Iris pigment epithelial cell (primary cell): ENCODE results near the gene NUMB.

Experiments used
- DNase-seq: peaks from one replicate; pipeline ENCODE4 v3.0.0-alpha.2; 2011; ENCODE audit warnings: low read depth

NUMB gene

DNA sequence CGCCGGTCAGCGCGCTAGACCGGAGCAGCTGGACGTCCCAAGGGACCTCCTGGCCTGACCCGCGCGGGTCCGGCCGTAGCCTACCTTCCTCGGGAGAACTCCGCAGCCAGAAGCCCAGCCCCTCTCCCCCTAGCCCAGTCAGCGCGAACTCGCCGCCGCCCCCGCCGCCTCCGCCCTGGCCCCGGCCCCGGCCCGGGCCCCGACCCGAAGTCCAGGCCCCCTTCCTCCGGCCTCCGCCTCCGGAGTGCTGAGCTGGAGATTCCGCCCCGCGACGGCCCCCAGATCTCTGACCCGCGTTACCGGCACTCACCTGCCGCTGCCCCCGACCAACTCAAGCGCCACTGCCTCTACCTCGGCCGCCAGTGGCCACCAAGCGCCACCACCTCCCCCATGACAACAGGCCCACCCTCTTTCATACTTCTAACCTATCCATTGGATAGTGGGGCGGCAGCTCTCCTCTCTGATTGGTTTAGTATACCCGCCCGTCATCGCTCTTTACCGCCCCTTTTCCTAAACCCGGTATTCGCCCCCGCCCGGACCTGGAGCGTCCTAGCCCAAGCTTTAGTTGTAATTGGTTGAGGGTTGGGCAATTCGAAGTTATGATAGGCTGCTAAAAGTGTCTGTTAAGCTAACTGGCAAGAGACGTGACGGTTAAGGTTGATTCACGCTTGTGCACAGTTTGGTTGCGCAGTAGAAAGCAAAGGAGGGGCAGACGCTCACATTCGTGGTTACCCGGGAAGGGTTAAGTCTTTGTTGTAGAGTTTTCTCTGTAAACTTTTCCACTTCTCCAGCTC, at the start of gene NUMB:
Gene NUMB (minus strand): TSS at position 364 of the 794 bp plus-strand sequence. CDS start 102,795 bp downstream, outside the sequence.
- peak; percentile 100 for DNase-seq

DNA sequence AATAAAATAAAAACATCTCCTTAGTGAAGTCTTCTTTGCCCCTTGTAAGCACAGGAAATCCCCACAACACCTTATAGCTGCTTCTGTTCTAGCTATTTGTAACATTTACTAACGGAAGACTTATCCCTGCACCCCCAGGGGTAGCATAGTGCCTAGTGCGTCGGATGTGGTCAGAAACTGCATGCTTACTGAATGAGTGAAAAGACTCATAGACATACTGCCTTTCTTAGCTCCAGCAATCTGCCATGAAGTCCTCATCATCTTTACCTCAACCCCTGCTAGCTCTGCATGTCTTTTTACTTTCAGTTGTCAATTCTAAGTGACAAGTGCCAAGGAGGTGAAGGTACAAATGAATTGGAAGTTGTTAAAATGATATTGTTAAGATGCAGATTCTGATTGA, 45.3 kb upstream of the NUMB start:
- peak; percentile 74 for DNase-seq

DNA sequence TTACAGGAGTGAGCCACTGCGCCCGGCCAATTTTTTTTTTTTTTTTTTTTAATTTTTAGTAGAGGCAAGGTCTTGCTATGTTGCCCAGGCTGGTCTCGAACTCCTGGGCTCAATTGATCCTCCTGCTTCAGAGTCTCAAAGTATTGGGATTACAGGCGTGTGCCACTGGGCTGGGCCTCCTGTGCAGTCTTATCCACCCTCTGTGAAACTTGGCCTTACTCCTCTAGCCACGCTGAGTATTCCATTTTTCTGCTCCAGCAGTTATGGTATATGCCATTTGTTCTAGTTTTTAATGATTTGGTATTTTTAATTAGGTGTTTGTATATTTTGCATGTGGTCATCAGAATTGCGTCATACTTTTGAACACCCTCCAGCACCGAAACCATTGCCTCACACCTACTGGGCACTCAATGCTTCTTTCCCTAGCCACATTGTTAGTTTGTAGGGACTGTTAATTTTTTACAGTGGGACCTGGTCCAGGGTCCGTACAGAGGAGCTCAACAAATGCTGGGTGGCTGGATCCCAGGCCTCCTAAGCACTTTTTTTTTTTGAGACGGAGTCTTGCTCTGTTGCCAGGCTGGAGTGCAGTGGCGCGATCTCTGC, 43.8 kb upstream of the NUMB start:
- DNase-seq = peak; percentile 16

DNA sequence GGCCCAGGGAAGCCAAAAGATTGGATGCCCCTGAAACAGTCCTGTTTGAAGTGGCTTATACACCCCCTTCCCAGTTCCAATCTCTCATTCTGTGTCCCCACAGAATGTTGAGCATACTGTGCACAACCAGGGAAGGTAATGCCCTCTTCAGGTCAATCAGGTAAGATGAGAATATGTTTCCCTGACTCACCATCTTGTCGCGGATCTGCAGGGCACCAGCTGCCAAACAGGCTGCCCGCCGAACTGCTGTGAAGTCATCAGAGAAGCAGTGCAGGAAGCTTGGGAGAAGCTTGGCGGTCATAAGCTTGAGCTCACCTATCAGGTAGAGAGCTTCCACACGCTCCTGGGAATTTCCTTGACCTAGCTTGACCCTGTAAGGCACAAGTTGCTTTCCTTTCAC, 42.0 kb upstream of the NUMB start:
- no peak for DNase-seq

DNA sequence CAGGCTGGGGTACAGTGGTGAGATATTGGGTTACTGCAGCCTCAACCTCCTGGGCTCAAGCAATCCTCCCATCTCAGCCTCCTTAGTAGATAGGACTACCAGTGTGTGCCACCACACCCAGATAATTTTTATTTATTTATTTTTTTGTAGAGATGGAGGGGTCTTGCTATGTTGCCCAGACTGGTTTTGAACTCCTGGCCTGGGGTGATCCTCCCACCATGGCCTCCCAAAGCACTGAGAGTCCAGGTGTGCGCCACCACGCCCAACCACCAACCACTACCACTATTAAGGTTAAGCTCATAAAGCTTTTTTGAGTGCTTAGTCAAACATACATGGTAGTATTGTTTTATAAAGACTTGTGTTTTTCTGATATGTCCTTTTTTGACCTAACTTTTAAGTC, 36.2 kb upstream of the NUMB start:
- no peak for DNase-seq

DNA sequence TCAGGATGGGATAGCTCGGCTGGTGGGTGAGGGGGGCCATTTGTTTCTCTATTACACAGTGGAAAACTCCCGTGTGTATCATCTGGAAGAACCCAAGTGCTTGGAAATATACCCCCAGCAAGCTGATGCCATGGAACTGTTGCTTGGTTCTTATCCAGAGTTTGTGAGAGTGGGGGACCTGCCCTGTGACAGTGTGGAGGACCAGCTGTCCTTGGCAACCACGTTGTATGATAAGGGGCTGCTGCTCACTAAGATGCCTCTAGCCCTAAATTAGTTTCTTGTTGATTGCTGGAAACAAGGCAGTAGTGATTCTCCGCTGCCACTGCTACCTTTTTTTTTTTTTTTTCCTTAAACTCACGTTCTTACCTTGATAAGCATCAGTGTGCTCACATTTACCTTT, 34.3 kb upstream of the NUMB start:
- DNase-seq = no peak

DNA sequence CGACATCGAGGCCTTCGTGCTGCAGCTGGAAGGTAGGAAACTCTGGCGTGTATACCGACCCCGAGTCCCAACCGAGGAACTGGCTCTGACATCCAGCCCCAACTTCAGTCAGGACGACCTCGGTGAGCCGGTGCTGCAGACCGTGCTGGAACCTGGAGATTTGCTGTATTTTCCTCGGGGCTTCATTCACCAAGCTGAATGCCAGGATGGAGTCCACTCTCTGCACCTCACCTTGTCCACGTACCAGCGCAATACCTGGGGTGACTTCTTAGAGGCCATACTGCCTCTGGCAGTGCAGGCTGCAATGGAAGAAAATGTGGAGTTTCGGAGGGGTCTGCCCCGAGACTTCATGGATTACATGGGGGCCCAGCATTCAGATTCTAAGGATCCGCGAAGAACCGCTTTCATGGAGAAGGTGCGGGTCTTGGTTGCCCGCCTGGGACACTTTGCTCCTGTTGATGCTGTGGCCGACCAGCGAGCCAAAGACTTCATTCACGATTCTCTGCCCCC, 33.8 kb upstream of the NUMB start:
- no peak for DNase-seq

DNA sequence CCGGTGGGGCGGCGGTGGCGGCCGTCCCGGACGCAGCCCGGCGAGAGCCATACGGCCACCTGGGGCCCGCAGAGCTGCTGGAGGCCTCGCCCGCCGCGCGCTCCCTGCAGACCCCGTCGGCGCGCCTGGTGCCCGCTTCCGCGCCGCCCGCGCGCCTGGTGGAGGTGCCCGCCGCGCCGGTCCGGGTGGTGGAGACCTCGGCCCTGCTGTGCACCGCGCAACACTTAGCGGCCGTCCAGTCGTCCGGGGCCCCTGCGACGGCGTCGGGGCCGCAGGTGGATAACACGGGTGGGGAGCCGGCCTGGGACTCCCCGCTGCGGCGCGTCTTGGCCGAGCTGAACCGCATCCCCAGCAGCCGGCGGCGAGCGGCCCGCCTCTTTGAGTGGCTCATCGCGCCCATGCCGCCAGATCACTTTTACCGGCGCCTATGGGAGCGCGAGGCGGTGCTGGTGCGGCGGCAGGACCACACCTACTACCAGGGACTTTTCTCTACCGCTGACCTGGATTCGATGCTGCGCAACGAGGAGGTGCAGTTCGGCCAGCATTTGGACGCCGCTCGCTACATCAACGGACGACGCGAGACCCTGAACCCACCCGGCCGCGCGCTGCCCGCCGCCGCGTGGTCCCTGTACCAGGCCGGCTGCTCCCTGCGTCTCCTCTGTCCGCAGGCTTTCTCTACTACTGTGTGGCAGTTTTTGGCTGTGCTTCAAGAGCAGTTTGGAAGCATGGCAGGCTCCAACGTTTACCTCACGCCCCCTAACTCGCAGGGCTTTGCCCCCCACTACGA, 33.1 kb upstream of the NUMB start:
- peak; percentile 89 for DNase-seq

DNA sequence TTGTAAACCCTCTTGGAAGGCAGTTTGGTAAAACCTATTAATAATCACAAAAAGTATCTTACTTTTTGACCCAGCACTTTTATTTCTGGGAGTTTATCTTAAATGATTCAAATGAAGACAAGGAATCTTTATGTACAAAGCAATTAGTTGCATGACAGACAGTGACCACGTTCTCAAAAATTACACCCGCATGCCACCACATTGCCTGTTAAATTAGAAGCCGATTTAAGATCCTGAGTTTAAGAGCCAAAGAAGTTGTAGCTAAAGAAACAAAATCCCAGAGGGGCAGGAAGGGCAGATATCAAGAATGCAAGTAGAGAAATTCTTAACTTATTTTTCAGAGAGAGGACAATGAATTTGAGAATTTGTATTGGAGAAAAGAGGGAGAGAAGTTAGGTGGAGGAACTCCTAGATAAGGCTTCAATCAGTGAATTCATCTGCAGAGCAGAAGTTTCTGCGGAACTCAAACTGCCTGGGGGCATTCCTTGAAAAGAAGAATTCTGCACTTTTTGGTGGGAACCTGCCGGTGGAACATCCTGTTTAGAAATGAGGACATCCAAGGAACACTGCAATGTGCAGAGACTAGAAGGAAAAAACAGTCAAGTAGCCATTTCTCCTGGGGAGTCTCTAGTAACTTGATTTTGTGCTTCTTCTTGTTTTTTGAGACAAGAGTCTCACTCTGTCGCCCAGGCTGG, 31.3 kb upstream of the NUMB start:
- DNase-seq = no peak

DNA sequence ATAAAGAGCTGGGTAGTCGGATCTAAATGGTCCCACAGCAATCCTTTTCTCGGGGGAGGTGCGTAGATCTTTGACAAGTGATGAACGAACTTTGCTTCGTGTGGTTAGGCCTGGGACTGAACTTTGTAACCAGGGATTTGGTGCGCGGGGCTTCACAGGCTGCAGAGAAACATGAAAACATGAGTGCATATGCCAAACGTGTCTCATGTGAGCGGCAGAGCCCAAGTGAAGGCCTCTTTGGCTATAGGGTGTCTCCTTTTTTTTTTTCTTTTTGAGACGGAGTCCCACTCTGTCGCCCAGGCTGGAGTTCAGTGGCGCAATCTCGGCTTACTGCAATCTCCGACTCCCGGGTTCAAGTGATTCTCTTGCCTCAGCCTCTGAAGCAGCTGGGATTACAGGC, 20.3 kb upstream of the NUMB start:
- DNase-seq = no peak

DNA sequence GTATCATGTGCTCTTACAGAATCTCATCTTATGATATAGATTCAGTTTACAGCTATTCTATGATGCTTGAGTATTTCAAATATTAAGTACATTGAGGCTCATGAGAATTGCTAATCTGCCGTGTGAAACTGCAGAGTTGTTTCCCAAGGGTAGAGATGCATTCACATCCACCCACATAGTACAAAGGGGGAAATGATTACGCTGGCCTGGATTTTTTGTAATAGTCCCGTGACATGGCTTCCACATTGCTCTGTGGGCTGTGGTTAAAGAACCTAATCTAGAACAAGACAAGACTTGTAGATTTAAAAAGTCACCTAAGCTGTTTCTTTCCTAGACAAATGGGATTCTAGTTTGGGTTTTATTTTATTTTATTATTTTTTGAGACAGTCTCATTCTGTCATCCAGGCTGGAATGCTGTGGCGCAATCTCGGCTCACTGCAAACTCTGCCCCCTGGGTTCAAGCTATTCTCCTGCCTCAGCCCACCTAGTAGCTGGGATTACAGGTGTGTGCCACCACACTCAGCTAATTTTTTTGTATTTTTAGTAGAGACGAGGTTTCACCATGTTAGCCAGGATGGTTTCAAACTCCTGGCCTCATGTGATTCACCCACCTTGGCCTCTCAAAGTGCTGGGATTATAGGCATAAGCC, 19.4 kb upstream of the NUMB start:
- peak; percentile 83 for DNase-seq

DNA sequence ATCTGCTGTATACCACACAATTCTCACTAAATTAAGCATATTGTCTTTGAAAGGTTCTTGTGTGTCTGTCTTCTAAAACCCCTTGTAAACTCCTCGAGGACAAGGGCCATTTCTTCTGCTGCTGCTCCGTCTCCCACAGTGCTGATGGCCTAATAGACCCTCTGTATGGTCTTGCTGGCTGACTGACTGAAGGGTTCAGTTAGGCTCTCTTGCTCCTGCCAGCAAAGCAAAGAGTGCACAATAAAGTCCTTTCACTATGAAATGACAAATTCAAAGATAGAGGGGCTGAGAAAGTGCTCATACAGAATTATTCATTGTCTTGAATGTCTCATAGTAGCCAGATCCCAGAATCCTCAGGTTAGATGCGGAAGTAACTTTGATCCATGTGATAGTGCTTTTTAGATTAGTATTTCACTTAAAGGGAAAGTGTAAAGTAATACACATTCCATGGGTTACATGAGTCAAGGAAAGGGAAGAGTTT, 18.1 kb upstream of the NUMB start:
- no peak for DNase-seq

DNA sequence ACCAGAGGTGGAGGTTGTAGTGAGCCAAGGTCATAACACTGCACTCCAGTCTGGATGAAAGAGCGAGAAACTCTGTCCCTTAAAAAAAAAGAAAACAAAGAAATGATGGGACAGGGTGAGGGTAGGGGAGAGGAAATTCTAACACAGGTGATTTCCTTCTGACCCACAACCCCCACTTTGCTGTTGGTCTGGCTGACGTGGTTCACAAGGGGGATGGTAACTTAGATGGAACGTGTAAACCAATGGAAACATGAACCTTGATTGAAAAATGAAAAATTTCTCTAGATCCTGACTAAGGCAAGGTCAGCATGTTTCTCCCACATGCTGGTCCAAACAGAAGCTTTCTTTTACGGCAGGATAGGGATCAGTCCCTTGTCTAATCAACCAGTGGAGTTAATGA, 16.6 kb upstream of the NUMB start:
- no peak for DNase-seq

DNA sequence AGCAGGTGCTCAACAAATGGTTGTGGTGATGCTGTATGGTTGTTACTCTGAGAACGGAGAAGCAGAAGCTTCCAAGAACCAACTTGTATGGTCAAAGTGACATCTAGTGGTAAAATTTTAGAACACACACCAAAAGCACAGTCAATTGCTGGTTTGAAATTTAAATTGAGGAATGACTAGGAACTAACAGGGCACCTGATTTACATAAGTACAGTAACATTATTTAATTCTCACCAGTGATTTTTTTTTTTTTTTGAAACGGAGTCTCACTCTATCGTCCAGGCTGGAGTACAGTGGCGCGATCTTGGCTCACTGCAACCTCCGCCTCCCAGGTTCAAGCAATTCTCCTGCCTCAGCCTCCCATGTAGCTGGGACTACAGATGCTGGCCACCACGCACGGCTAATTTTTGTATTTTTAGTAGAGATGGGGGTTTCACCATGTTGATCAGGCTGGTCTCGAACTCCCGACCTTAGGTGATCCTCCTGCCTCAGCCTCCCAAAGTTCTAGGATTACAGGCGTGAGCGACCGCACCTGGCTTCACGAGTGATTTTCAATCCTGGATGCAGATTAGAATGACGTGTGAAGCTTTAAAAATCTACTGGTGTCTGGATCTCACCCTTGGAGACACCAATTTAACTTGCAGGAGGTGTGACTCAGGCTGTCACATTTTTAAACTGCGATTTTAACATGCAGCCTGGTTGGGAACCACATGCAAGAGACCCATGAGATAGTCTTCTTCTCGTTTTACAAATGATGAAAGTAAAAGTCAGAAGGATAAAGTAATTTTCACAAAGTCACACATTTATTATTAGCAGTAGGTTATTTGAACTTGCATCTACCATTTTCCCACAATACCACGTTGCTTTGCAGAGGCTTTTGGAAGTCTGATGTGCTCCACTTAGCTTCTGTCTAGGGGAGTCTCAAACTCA, 14.1 kb upstream of the NUMB start:
- DNase-seq = peak; percentile 77

DNA sequence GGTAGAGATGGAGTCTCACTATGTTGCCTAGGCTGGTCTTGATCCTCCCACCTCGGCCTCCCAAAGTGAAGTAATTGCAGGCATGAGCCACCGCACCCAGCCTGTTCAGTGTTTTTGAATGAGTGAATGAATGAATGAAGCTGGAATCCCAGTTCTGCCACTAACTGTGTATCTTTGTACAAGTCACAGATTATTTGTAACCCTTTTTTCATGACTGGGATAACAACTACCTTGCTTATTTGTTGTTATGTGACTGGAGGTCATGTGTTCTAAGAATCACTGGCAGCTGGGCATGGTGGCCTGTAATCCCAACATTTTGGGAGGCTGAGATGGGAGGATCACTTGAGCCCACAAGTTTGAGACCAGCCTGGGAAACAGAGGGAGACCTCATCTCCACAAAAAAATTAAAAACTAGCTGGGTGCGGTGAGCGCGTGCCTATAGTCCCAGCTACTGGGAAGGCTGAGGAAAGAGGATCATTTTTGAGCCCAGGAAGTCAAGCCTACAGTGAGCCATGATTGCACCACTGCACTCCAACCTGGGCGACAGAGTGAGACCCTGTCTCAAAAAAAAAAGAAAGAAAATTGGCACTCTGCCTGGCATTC, 13.3 kb upstream of the NUMB start:
- no peak for DNase-seq

DNA sequence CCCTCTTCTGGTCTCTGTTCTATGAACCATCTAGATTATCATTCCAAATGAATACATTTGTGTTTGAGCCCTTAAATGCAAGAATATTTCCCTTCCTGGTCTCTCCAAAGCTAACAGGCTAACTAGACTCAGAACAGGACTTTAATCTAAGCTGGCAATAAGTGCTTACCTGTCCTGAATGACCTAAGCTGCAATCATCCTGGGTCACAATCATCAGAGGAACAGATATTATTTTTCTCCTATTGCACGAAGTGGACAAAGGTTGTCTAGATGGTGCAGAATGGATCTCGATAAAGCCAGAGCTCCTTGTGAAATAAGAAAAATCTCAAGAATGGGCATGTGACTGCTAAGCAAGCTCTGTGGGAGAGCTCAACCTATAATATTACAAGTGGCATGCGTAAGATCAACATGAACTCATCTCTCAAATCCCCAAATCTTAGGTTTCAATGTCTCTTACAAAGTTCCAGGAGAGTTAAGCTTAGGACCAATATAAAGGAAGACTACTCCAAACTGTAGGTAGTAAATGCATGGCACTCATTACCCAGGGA, 10.6 kb upstream of the NUMB start:
- DNase-seq = peak; percentile 87

DNA sequence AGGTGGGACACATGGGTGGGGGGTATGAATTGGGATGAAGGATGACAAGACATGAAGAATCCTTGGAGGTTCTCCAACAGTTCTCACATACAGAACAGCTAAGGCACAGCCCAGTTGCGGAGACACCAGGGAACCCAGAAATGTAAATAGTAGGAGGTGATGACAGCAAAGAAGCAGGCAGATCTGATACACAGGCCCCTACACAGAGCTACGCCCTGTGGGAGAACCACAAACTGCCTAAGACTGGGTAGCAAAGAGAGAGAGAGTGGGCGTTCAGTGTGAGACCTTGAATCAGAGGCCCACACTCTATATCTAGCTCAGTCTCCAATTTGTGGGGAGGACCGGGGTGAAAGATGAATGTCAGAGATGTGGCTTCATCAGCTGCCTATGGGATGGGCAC, 9.5 kb upstream of the NUMB start:
- DNase-seq = peak; percentile 78

DNA sequence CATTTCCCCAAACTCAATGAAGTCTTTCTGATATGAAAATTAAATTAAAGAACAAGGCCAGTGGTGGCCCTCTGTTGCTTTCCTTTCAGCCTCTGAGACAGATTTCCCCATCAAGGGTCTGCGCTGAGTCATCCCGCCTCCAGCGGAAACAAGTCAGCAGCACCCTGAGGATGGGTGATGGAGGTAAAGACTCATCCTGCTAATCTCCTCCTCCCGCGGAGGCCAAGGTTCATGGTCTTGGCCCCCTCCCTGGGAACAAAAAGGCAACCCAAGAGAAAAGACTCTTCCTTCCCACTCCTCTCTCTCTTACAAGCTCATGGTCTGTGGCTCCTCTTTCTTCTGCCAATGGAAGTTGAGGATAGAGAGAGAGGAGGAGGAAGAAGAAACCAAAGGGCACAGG, 9.0 kb upstream of the NUMB start:
- peak; percentile 95 for DNase-seq

DNA sequence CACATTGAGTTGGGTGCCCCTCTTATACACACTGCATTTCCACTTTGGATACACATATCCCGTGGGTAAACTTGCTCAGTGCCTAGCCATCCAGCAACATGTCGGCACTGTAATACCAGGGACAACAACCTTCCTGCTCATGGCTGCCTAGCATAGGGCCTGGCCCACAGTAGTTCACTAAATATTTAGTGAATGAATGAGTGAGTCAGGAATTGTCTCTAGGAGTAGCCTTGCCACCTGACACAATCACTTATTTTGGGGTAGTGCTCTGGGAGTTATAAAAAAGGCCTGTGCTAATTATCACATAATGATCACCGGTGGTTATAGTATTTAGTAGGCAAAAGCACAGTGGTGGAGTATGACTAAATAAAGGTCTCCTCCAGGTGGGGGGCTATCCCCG, 8.5 kb upstream of the NUMB start:
- DNase-seq = no peak
